ENCODE results near the gene BDKRB1. TPM values are rescaled to one million over a fixed set of nuclear protein-coding genes. Genes with fewer than 3 reads are reported as not detected.

Gene BDKRB1
- total and polyA plus RNA-seq, 9 of the 15 experiments (the other 6 are each of a cell fraction or from before 2014, with no cell fraction given): 0.06 to 0.23 (median 0.09) TPM; not detected in 1

Small RNA genes lying within 50 kb of the gene (small RNA-seq; reads per million reads assigned to genes)
- not detected for gene CKS1BP1

Other genes with a start within 250 kb of the BDKRB1 start
- gene C14orf132, start 216.8 kb upstream of the BDKRB1 start, total RNA-seq (2014; rRNA removed): not detected in 2 replicates
- not detected in 2 replicates for gene C14orf132, start 216.8 kb upstream of the BDKRB1 start, total RNA-seq (2014; rRNA removed; fragmentation: Illumina TruSeq; extraction: Trizol)
- gene C14orf132, start 216.8 kb upstream of the BDKRB1 start, total RNA-seq (2015; rRNA removed; fragmentation: Illumina TruSeq; extraction: Trizol): not detected in 2 replicates
- gene C14orf132, start 216.8 kb upstream of the BDKRB1 start, total RNA-seq (2021): 0.04 TPM in 1 of 2 replicates, not detected in the other
- gene C14orf132, start 216.8 kb upstream of the BDKRB1 start, polyA plus RNA-seq (2011; rRNA removed): not detected in 2 replicates
- not detected in 2 replicates for gene C14orf132, start 216.8 kb upstream of the BDKRB1 start, polyA plus RNA-seq (2014; fragmentation: Illumina TruSeq; extraction: Trizol)
- not detected for gene C14orf132, start 216.8 kb upstream of the BDKRB1 start, polyA plus RNA-seq (2014; fragmentation: Nextera tagmentation; extraction: Ambion mirVana)
- gene C14orf132, start 216.8 kb upstream of the BDKRB1 start, polyA plus RNA-seq (2014; rRNA removed): 0.04 TPM in 1 of 2 replicates, not detected in the other
- gene BDKRB2, start 51.4 kb upstream of the BDKRB1 start, total RNA-seq (2014; rRNA removed): not detected in 2 replicates
- not detected in 2 replicates for gene BDKRB2, start 51.4 kb upstream of the BDKRB1 start, total RNA-seq (2014; rRNA removed; fragmentation: Illumina TruSeq; extraction: Trizol)
- not detected in 2 replicates for gene BDKRB2, start 51.4 kb upstream of the BDKRB1 start, total RNA-seq (2015; rRNA removed; fragmentation: Illumina TruSeq; extraction: Trizol)
- gene BDKRB2, start 51.4 kb upstream of the BDKRB1 start, total RNA-seq (2021): 0.02 TPM in 1 of 2 replicates, not detected in the other
- gene BDKRB2, start 51.4 kb upstream of the BDKRB1 start, polyA plus RNA-seq (2011; rRNA removed): not detected in 2 replicates
- not detected in 2 replicates for gene BDKRB2, start 51.4 kb upstream of the BDKRB1 start, polyA plus RNA-seq (2014; fragmentation: Illumina TruSeq; extraction: Trizol)
- gene BDKRB2, start 51.4 kb upstream of the BDKRB1 start, polyA plus RNA-seq (2014; fragmentation: Nextera tagmentation; extraction: Ambion mirVana): not detected
- not detected in 2 replicates for gene BDKRB2, start 51.4 kb upstream of the BDKRB1 start, polyA plus RNA-seq (2014; rRNA removed)
- 7.1 and 10.4 TPM in 2 replicates for gene ATG2B, start 107.1 kb downstream of the BDKRB1 start, total RNA-seq (2014; rRNA removed)
- gene ATG2B, start 107.1 kb downstream of the BDKRB1 start, total RNA-seq (2014; rRNA removed; fragmentation: Illumina TruSeq; extraction: Trizol): 12.3 and 13.9 TPM in 2 replicates
- 7.5 and 8.7 TPM in 2 replicates for gene ATG2B, start 107.1 kb downstream of the BDKRB1 start, total RNA-seq (2015; rRNA removed; fragmentation: Illumina TruSeq; extraction: Trizol)
- gene ATG2B, start 107.1 kb downstream of the BDKRB1 start, total RNA-seq (2021): 9.8 and 12.9 TPM in 2 replicates
- 7.0 and 7.9 TPM in 2 replicates for gene ATG2B, start 107.1 kb downstream of the BDKRB1 start, polyA plus RNA-seq (2011; rRNA removed)
- 9.8 and 11.3 TPM in 2 replicates for gene ATG2B, start 107.1 kb downstream of the BDKRB1 start, polyA plus RNA-seq (2014; fragmentation: Illumina TruSeq; extraction: Trizol)
- gene ATG2B, start 107.1 kb downstream of the BDKRB1 start, polyA plus RNA-seq (2014; fragmentation: Nextera tagmentation; extraction: Ambion mirVana): 1 to 10 TPM in 1 of 2 experiments, under 1 TPM in 1; 0.83 to 1.6 TPM
- 8.0 and 9.4 TPM in 2 replicates for gene ATG2B, start 107.1 kb downstream of the BDKRB1 start, polyA plus RNA-seq (2014; rRNA removed)
- 12.9 and 14.1 TPM in 2 replicates for gene GSKIP, start 107.3 kb downstream of the BDKRB1 start, total RNA-seq (2014; rRNA removed)
- 33.2 and 39.0 TPM in 2 replicates for gene GSKIP, start 107.3 kb downstream of the BDKRB1 start, total RNA-seq (2014; rRNA removed; fragmentation: Illumina TruSeq; extraction: Trizol)
- gene GSKIP, start 107.3 kb downstream of the BDKRB1 start, total RNA-seq (2015; rRNA removed; fragmentation: Illumina TruSeq; extraction: Trizol): 21.3 and 22.2 TPM in 2 replicates
- 18.4 and 21.3 TPM in 2 replicates for gene GSKIP, start 107.3 kb downstream of the BDKRB1 start, total RNA-seq (2021)
- gene GSKIP, start 107.3 kb downstream of the BDKRB1 start, polyA plus RNA-seq (2011; rRNA removed): 15.6 and 22.2 TPM in 2 replicates
- 28.5 and 33.5 TPM in 2 replicates for gene GSKIP, start 107.3 kb downstream of the BDKRB1 start, polyA plus RNA-seq (2014; fragmentation: Illumina TruSeq; extraction: Trizol)
- gene GSKIP, start 107.3 kb downstream of the BDKRB1 start, polyA plus RNA-seq (2014; fragmentation: Nextera tagmentation; extraction: Ambion mirVana): 10 to 100 TPM; 47.6 to 58.9 TPM
- gene GSKIP, start 107.3 kb downstream of the BDKRB1 start, polyA plus RNA-seq (2014; rRNA removed): 14.5 and 14.6 TPM in 2 replicates
- gene AK7, start 135.9 kb downstream of the BDKRB1 start, total RNA-seq (2014; rRNA removed): 0.18 and 0.86 TPM in 2 replicates
- 1.4 and 1.6 TPM in 2 replicates for gene AK7, start 135.9 kb downstream of the BDKRB1 start, total RNA-seq (2014; rRNA removed; fragmentation: Illumina TruSeq; extraction: Trizol)
- 0.43 and 0.53 TPM in 2 replicates for gene AK7, start 135.9 kb downstream of the BDKRB1 start, total RNA-seq (2015; rRNA removed; fragmentation: Illumina TruSeq; extraction: Trizol)
- 0.98 TPM in 2 replicates for gene AK7, start 135.9 kb downstream of the BDKRB1 start, total RNA-seq (2021)
- 0.62 and 1.3 TPM in 2 replicates for gene AK7, start 135.9 kb downstream of the BDKRB1 start, polyA plus RNA-seq (2011; rRNA removed)
- 0.89 and 1.0 TPM in 2 replicates for gene AK7, start 135.9 kb downstream of the BDKRB1 start, polyA plus RNA-seq (2014; fragmentation: Illumina TruSeq; extraction: Trizol)
- gene AK7, start 135.9 kb downstream of the BDKRB1 start, polyA plus RNA-seq (2014; fragmentation: Nextera tagmentation; extraction: Ambion mirVana): 1 to 10 TPM in 1 of 2 experiments, under 1 TPM in 1; 0.94 to 1.1 TPM
- gene AK7, start 135.9 kb downstream of the BDKRB1 start, polyA plus RNA-seq (2014; rRNA removed): 0.81 and 1.1 TPM in 2 replicates
- gene PAPOLA, start 246.2 kb downstream of the BDKRB1 start, total RNA-seq (2014; rRNA removed): 61.9 and 80.9 TPM in 2 replicates
- 95.8 and 110 TPM in 2 replicates for gene PAPOLA, start 246.2 kb downstream of the BDKRB1 start, total RNA-seq (2014; rRNA removed; fragmentation: Illumina TruSeq; extraction: Trizol)
- 83.5 and 95.9 TPM in 2 replicates for gene PAPOLA, start 246.2 kb downstream of the BDKRB1 start, total RNA-seq (2015; rRNA removed; fragmentation: Illumina TruSeq; extraction: Trizol)
- gene PAPOLA, start 246.2 kb downstream of the BDKRB1 start, total RNA-seq (2021): 135 and 139 TPM in 2 replicates
- gene PAPOLA, start 246.2 kb downstream of the BDKRB1 start, polyA plus RNA-seq (2011; rRNA removed): 154 and 199 TPM in 2 replicates
- 111 and 143 TPM in 2 replicates for gene PAPOLA, start 246.2 kb downstream of the BDKRB1 start, polyA plus RNA-seq (2014; fragmentation: Illumina TruSeq; extraction: Trizol)
- gene PAPOLA, start 246.2 kb downstream of the BDKRB1 start, polyA plus RNA-seq (2014; fragmentation: Nextera tagmentation; extraction: Ambion mirVana): 10 to 100 TPM; 51.1 to 51.5 TPM
- 73.2 and 83.1 TPM in 2 replicates for gene PAPOLA, start 246.2 kb downstream of the BDKRB1 start, polyA plus RNA-seq (2014; rRNA removed)